Activated T-helper 1 cell treated with Interleukin-2 at 50 U/mL for 16 hours (primary cell): Measurements from ENCODE around the gene FKBP2.

Experiments
- DNase-seq: peaks from one replicate; pipeline ENCODE4 v3.0.0-alpha.2; 2020; ENCODE audit warnings: low read depth

FKBP2 gene

GRCh38 chr11:64240435-64241240 is at the start of gene FKBP2:
Gene FKBP2, plus strand, starts transcription at chr11:64241095. Its CDS starts 1,293 bp downstream, at chr11:64242388.
- peak; percentile 98 for DNase-seq

- no peak for DNase-seq
These were observed 48.5 kb upstream of the FKBP2 start for GRCh38 chr11:64192434-64192833.

GRCh38 chr11:64196626-64197025 is 44.3 kb upstream of the FKBP2 start:
- DNase-seq: no peak

GRCh38 chr11:64198511-64198910 is 42.4 kb upstream of the FKBP2 start:
- no peak for DNase-seq

- DNase-seq: no peak
These were observed 39.4 kb upstream of the FKBP2 start for GRCh38 chr11:64201543-64201942.

GRCh38 chr11:64202992-64203391 is 37.9 kb upstream of the FKBP2 start:
- no peak for DNase-seq

- DNase-seq: no peak
These were observed 37.3 kb upstream of the FKBP2 start for GRCh38 chr11:64203421-64204079.

GRCh38 chr11:64204080-64204440 is 36.8 kb upstream of the FKBP2 start:
- no peak for DNase-seq

- peak; percentile 71 for DNase-seq
These were observed 36.4 kb upstream of the FKBP2 start for GRCh38 chr11:64204464-64204989.

GRCh38 chr11:64206457-64207255 is 34.2 kb upstream of the FKBP2 start, which contains the start of gene FERMT3:
Gene FERMT3, plus strand, starts transcription at chr11:64206721. Its CDS starts 644 bp downstream, at chr11:64207365.
- peak; percentile 62 for DNase-seq

GRCh38 chr11:64207256-64208085 is 33.4 kb upstream of the FKBP2 start:
- DNase-seq: peak; percentile 63

GRCh38 chr11:64208086-64208795 is 32.7 kb upstream of the FKBP2 start:
- DNase-seq: no peak

- DNase-seq: no peak
These were observed 31.9 kb upstream of the FKBP2 start for GRCh38 chr11:64208796-64209562.

- DNase-seq: no peak
These were observed 31.4 kb upstream of the FKBP2 start for GRCh38 chr11:64209563-64209843.

GRCh38 chr11:64210301-64211020 is 30.4 kb upstream of the FKBP2 start:
- no peak for DNase-seq

GRCh38 chr11:64211181-64211872 is 29.6 kb upstream of the FKBP2 start:
- no peak for DNase-seq

GRCh38 chr11:64216879-64217278 is 24.0 kb upstream of the FKBP2 start:
- DNase-seq: no peak

GRCh38 chr11:64218628-64219353 is 22.1 kb upstream of the FKBP2 start:
- no peak for DNase-seq
